ENCODE data around the gene MDP1.
"Not testable (repeated sequence)": the region's sequence is repeated elsewhere in the genome, so short reads cannot be mapped to it uniquely, and the experiment has no call there.

MDP1 gene

GRCh38 chr14:24231263-24232120 lies 15.6 kb upstream of the MDP1 start:
- no peak for DNase-seq (ENCODE audit: low read depth, low spot score)

GRCh38 chr14:24228902-24229301 lies 13.0 kb upstream of the MDP1 start:
- DNase-seq (ENCODE audit: low read depth, low spot score) = no peak

DNA sequence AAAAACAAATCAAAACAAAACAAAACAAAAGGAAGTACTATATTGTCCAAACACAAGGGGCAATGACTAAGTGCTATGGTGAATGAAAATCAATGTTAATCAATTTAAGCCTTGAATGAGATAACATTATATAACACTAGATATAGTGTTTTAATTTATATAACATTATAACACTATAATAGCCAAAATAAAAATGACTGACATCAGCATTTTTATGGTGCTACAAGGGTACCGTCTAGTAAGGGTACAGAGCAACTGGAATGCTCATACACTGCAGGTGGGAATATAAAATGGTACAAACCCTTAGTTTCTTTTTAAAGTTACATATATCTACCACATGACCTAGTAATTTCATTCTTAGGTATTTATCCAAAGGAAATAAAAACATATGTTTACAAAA lies 10.6 kb upstream of the MDP1 start:
- no peak for DNase-seq (ENCODE audit: low read depth, low spot score)

DNA sequence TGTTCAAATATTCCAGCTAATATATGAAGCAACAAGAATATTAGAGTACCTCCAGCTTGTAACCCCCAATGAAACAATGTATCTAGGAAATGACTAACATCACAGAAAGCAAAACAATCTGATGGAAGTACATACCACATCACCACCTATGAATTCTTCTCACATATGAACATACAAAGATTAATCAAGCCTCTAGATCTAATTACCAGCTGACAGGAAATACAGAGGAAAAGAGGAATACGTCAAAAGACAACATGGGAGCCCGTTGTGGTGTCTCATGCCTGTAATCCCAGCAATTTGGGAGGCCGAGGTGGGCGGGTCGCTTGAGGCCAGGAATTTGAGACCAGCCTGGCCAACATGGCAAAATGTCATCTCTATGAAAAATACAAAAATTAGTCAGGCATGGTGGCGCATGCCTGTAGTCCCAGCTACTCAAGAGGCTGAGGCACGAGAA lies 8.8 kb upstream of the MDP1 start:
- no peak for DNase-seq (ENCODE audit: low read depth, low spot score)

DNA sequence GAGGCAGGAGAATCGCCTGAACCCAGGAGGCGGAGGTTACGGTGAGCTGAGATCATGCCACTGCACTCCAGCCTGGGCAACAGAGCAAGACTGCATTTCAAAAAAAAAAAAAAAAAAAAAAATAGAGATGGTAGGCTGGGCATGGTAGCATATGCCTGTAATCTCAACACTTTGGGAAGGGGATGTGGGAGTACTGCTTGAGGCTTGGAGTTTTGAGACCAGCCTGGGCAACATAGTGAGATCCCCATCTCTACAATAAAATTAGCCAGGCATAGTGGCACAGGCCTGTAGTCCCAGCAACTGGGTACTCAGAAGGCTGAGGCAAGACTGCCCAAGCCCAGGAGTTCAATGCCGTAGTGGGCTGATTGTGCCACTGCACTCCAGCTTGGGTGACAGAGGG lies 7.1 kb upstream of the MDP1 start:
- DNase-seq (ENCODE audit: low read depth, low spot score) = not testable (repeated sequence)

DNA sequence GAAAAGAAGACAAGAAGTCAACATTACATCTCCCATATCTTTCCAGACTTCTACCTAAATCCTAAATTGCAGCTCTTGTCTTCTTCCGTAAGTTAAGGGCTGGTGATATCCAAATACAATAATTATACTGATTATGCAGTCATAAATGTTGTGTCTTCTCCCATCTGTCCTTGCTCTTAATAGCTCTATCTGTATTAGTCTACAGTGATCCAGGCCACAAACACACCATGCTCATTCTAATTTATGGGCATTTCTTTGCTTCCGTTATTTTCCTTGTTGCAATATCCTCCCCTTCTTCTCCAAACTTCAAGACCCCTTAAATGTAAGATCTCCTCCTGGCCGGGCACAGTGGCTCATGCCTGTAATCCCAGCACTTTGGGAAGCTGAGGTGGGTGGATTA lies 3.7 kb upstream of the MDP1 start:
- no peak for DNase-seq (ENCODE audit: low read depth, low spot score)

- no peak for DNase-seq (ENCODE audit: low read depth, low spot score)
Measured at GRCh38 chr14:24219080-24219479, 3.2 kb upstream of the MDP1 start.

DNA sequence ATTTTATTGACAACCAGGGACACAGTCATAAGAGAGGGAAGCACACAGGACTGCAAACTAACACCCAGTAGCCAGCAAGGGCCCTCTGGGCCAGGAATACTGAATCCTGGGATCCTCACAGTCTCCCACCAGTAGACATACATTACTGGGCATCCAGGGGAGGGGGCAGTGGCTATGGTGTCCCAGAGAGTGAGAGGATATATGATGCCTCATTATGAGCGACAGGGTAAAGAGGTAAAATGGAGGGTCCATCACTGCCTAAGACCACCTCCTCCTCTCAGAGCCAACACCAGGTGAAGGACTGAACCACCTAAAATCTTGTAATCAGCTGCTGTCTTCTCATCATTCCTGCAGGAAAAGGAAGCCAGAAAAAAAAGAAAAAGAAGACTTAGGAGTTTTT lies 1.0 kb upstream of the MDP1 start:
- DNase-seq (ENCODE audit: low read depth, low spot score) = not testable (repeated sequence)

DNA sequence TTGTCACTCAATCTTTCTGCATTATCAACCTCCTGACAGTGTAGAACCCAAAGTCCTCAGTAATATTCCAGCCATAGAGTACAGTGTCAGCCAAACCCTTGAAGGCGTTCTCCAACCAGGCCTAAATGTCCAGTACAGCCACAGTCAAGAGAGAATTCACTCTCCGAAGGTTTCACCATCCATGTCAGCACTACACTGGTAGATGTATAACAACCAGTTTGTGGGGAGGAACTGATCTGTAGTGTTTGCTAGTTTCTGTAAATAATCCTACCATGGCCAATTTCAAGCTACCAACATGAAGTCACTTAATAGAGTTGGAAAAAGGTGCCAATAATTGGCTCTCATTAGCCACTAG lies 456 bp upstream of the MDP1 start:
- no peak for DNase-seq (ENCODE audit: low read depth, low spot score)

DNA sequence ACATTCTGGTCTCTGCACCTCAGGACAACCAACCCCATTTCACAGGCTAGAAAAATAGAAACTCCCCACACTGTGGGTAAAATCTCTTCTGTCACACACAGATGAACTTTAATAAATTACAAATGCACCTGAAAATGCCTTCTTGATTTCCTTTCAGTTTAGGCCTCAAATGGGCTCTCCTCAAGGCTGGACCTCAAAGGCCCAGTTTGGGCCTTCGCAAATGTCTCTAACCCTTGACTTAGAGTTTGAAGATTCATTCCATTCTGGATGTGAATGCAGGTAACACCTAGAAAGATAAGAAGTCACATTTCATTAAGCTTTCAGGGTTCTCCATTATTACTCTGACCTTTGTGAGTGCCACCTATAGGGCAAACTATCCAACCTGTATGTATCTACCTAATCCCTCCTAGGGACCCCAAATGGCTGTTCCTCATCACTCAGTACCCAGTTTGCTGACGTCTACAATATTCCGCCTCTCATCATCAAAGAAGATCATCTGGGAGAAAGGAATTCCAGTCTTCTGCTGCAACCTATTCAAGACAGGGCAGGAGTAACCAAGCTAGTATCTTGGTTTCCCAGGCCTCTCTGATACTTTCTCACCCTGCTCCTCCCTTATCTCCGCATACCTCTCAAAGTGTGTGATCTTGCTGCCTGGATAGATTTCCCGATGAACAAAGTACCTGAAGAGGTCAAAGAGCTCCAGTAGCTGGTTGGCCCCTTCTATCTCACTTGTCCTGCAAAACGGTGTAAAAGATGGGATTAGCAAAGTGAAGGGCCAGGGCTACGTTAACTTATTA lies 1.8 kb downstream of the MDP1 start:
- DNase-seq (ENCODE audit: low read depth, low spot score) = no peak

DNA sequence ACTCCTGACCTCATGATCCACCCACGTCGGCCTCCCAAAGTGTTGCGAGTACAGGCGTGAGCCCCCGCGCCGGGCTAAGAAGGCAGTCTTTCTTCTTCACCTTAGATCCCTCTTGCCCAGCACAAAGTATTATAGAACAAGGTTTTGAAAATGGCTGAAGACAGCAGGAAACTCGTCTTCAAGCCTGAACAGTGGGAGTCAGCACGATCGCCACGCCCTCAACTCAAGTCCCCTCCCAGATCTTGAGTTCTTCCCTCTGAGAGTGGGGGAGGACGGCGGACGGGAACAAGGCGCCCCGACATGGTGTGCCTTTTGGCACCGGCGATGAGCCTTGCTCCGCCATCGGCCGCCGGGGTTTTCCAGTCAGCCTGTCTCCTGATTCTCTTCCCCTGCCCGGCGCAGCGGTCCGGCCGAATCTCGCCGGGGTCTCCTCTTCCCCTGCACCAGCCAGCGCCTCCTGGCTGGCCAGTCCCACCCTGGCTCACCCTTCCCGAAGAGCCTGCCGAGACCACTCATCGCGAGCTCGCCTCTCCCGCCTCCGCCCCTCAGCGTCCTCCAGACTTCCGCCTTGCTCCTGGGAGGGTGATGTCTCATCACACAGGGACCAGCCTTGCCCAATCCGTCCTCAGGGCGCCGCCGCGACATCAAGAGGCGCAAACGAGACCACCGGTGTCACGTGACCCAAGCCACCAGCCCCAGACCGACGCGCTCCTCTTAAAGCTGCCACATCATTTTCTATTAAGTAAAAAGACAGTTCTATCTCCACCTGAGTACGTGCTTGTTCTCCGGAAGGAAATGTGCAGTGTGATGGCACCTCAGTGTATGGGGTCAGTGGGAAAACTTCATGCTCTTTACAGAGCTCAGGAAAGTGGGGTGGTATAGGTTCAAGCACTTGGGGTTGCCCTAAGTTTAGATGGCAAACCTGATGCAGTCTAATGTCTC lies 2.7 kb downstream of the MDP1 start, which contains the start of gene CHMP4A:
CHMP4A (minus strand) TSS at position 565 of the 942 bp plus-strand sequence; CDS start at position 516, 49 bp downstream.
- peak; percentile 96 for DNase-seq (ENCODE audit: low read depth, low spot score)

DNA sequence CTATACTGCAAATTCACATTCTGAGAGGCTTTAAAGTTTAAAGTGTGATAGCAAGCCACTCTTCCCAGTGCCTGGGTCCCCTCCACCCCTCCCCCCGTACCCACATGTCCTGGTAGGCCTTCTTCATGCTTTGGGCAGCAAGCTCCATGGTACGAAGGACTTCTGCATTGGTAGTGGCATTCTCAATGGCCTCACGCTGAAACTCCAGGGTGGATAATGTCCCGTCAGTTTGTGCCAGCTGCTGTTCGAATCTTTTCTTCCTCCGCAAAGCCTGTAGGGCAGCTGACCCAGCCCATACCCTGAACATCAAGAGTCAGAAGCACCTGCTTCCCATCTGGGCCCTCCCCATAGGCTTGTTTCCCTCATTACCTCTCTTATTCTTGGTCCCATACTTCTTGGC lies 4.6 kb downstream of the MDP1 start:
- no peak for DNase-seq (ENCODE audit: low read depth, low spot score)

DNA sequence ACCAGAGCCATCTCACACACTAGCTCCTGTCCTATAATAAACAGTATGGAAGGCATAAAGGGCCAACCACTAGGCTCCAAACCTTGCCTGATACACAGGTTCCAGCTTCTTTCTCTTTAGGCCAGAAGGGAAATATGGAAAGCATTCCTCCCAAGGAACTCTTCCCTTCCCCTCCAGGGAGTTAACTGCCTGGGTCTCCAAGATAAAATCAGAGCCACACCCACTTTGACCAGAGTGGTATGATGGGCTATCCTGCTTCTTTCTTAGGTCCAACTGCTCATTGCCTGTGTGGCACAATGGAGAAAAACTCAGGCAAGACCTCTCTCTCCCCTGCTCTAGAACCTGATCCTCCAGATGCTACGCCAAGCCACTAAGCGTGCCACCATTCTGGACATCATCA lies 8.2 kb downstream of the MDP1 start:
- DNase-seq (ENCODE audit: low read depth, low spot score) = no peak

DNA sequence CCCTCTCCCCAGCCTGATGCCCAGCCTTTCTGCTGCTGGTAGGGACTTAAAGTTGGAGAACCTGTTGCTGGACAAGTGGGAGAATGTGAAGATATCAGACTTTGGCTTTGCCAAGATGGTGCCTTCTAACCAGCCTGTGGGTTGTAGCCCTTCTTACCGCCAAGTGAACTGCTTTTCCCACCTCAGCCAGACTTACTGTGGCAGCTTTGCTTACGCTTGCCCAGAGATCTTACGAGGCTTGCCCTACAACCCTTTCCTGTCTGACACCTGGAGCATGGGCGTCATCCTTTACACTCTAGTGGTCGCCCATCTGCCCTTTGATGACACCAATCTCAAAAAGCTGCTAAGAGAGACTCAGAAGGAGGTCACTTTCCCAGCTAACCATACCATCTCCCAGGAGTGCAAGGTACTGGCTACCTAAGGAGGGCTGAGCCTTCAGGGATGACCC lies 8.7 kb downstream of the MDP1 start:
- DNase-seq (ENCODE audit: low read depth, low spot score) = no peak

DNA sequence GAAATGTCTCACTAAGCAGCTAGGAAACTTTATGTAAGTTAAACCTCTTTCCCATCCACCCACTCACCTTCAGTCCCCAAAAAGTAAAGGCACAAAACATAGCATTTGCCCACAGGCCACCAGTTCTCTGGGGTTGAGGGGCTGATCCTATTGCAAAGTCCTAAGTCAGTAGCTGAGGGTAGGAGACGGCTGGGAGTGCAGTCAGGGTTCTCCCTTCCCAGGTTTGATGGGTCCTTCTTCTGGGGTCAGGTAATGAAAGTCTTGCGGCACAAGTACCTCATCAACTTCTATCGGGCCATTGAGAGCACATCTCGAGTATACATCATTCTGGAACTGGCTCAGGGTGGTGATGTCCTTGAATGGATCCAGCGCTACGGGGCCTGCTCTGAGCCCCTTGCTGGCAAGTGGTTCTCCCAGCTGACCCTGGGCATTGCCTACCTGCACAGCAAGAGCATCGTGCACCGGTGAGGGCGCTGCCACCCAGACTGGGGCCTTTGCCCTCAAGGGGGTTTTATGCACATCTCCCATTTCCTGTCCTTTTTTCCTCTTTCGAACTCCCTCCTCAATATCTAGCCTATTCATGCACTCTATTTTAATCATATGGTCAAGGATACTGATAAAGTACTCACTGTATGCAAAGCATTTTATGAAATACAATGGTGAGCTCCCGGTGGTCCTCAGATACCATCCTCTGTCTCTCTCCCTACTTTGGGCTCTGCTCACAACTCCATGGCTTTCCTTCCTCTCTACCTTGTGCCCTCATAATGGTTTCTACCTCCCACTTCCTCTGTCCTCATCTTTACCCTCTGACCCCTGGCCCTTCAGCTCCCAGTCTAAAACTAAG lies 9.4 kb downstream of the MDP1 start:
- no peak for DNase-seq (ENCODE audit: low read depth, low spot score)

GRCh38 chr14:24204163-24205146 lies 11.4 kb downstream of the MDP1 start:
- DNase-seq (ENCODE audit: low read depth, low spot score) = no peak

DNA sequence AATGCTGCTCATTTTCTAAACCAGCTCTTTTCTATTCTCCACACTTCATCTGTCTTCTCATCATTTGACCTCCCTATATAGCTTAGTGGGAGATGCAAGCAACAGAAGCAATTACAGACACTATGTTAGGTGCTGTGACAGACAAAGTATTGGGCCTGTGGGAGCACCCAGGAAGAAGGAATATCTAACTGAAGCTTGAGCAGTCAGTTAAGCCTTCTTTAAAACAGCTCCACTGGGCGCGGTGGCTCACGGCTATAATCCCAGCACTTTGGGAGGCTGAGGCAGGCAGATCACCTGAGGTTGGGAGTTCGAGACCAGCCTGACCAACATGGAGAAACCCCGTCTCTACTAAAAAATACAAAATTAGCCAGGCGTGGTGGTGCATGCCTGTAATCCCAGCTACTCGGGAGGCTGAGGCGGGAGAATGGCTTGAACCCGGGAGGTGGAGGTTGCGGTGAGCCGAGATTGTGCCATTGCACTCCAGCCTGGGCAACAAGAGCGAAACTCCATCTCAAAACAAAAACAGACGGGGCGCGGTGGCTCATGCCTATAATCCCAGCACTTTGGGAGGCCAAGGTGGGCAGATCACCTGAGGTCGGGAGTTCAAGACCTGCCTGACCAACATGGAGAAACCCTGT lies 12.5 kb downstream of the MDP1 start:
- DNase-seq (ENCODE audit: low read depth, low spot score) = not testable (repeated sequence)

DNA sequence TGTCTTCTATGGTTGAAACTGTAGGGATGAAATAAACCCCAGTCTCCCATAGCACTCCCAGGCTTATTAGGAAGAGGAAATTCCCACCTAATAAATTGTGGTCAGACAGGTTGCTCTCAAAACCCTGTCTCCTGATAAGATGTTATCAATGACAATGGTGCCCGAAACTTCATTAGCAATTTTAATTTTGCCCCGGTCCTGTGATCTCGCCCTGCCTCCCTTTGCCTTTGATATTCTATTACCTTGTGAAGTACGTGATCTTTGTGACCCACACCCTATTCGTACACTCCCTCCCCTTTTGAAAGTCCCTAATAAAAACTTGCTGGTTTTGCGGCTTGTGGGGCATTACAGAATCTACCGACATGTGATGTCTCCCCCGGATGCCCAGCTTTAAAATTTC lies 13.3 kb downstream of the MDP1 start:
- DNase-seq (ENCODE audit: low read depth, low spot score) = not testable (repeated sequence)

Data from brain pericyte (primary cell).